Measurements from ENCODE around the gene ZNF677.
"Not testable (repeated sequence)": the region's sequence is repeated elsewhere in the genome, so short reads cannot be mapped to it uniquely, and the experiment has no call there.

Gene ZNF677

DNA sequence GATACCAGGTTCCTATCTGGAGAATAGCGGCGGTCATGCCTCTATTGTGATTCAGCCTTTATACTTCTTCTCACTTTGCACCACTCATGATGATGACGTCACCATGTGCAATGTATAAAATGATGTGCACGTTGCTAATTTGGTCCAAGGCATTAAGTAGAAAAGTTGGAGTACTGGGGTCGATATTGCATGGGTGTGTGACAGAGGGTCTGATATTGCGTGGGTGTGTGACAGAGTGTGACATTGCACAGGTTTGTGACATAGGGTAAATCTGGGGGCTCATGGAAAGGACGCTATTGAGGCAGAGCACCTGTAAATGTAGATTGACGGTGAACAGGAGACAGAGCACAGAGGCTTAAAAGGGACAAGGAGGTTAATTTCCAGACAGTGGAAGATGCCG is 17.4 kb upstream of the ZNF677 start:
- DNase-seq (ENCODE audit: low spot score), result no peak
- no peak overlapping the region for H3K27ac ChIP-seq
- TF ChIP-seq, protein P1, sequence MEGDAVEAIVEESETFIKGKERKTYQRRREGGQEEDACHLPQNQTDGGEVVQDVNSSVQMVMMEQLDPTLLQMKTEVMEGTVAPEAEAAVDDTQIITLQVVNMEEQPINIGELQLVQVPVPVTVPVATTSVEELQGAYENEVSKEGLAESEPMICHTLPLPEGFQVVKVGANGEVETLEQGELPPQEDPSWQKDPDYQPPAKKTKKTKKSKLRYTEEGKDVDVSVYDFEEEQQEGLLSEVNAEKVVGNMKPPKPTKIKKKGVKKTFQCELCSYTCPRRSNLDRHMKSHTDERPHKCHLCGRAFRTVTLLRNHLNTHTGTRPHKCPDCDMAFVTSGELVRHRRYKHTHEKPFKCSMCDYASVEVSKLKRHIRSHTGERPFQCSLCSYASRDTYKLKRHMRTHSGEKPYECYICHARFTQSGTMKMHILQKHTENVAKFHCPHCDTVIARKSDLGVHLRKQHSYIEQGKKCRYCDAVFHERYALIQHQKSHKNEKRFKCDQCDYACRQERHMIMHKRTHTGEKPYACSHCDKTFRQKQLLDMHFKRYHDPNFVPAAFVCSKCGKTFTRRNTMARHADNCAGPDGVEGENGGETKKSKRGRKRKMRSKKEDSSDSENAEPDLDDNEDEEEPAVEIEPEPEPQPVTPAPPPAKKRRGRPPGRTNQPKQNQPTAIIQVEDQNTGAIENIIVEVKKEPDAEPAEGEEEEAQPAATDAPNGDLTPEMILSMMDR (IDR thresholded peaks at IDR 0.05), result no peak
- no peak overlapping the region for H3K4me3 ChIP-seq

DNA sequence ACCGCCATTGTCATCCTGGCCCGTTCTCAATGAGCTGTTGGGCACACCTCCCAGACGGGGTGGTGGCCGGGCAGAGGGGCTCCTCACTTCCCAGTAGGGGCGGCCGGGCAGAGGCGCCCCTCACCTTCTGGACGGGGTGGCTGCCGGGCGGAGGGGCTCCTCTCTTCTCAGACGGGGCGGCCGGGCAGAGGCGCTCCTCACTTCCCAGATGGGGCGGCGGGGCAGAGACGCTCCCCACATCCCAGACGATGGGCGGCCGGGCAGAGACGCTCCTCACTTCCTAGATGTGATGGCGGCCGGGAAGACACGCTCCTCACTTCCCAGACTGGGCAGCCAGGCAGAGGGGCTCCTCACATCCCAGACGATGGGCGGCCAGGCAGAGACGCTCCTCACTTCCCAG is 15.2 kb upstream of the ZNF677 start:
- H3K27ac ChIP-seq; DNase-seq (ENCODE audit: low spot score); H3K4me3 ChIP-seq: not testable (repeated sequence)

DNA sequence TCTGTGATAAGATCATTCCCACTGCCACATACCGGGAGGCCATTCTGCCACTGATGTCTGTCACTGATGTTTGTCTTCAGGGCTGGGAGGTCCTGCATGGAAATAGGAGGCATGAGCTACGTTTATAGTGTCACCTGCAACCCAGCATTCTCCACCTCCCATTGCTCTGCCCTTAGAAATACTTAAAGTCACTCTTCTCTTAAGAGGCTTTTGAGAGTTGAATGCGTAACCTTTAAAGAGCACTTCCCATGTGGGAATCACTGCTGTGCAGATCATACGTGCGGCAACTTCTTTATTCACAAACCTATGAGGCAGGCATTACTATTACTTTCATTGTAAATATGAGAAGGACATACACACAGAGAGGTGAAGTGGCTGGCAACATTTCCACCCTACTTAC is 12.9 kb upstream of the ZNF677 start, which contains the start of gene VN1R4:
TSS of gene VN1R4 (minus strand) at position 101 of the 400 bp plus-strand sequence. CDS start at position 43, 58 bp downstream.
- DNase-seq (ENCODE audit: low spot score); H3K27ac ChIP-seq; H3K4me3 ChIP-seq: not testable (repeated sequence)

DNA sequence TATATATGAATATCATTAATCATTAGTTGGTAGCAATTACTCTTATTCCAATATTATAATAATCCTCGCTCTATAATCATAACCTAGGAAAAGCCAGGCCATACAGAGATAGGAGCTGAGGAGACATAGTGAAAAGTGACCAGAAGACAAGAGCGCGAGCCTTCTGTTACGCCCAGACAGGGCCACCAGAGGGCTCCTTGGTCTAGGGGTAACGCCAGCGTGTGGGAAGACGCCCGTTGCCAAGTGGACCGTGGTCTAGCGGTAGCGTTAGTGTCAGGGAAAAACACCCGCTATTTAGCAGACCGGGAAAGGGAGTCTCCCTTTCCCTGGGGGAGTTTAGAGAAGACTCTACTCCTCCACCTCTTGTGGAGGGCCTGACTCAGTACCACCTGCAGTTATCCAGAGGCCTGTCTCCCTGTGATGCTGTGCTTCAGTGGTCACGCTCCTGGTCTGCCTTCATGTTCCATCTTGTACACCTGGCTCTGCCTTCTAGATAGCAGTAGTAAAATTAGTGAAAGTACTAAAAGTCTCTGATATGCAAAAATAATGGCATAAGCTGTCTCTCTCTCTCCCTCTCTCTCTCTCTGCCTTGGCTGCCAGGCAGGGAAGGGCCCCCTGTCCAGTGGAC is 3.2 kb upstream of the ZNF677 start, which contains the start of gene VN1R2:
TSS of gene VN1R2 (plus strand) at position 578 of the 628 bp plus-strand sequence. CDS start 84 bp downstream, outside the sequence.
- H3K4me3 ChIP-seq; DNase-seq (ENCODE audit: low spot score); H3K27ac ChIP-seq: not testable (repeated sequence)

DNA sequence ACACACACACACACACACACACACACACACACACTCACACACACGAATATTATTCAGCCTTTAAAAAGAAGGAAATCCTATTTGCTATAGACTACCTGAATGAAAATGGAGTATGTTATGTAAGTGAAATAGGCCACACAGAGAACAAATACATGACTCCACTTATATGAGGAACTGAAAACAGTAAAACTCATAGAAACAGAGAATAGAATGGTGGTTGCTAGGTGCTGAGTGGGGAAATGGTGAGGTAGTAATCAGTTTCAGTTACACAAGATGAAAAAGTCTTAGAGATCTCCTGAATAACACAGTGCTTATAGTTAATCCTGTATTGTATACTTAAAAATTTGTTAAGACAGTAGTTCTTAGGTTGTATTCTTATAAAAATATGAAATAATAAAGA is 8.2 kb downstream of the ZNF677 start:
- TF ChIP-seq, protein P1 (IDR thresholded peaks at IDR 0.05), result no peak
- no peak for DNase-seq (ENCODE audit: low spot score)
- H3K4me3 ChIP-seq, result no peak overlapping the region

DNA sequence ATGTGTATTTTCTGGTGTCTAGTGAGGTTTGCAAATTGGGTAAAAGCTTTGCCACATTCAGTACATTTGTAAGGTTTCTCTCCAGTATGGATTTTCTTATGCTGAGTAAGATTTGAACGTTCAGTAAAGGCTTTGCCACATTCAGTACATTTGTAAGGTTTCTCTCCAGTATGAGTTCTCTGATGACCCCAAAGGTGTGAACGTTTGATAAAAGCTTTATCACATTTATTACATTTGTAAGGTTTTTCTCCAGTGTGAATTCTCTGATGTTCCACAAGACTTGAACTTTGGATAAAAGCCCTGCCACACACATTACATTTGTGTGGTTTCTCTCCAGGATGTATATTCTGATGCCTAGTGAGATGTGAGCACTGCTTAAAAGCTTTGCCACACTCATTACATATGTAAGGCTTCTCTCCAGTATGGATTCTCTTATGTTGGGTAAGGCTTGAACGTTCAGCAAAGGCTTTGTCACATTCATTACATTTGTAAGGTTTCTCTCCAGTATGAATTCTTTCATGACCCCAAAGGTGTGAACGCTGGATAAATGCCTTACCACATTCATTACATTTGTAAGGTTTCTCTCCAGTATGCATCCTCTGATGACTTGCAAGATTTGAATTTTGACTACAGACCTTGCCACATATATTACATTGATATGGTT is 17.4 kb downstream of the ZNF677 start:
- Histone ChIP-seq H3K4me3 (peak overlapping the region; percentile 19), H3K27ac (no peak overlapping the region)
- TF ChIP-seq, protein P1 (IDR thresholded peaks at IDR 0.05), result no peak
- no peak for DNase-seq (ENCODE audit: low spot score)

More for the DNA sequence above, 8.2 kb downstream of the ZNF677 start:
- no peak overlapping the region for H3K27ac ChIP-seq

DNA sequence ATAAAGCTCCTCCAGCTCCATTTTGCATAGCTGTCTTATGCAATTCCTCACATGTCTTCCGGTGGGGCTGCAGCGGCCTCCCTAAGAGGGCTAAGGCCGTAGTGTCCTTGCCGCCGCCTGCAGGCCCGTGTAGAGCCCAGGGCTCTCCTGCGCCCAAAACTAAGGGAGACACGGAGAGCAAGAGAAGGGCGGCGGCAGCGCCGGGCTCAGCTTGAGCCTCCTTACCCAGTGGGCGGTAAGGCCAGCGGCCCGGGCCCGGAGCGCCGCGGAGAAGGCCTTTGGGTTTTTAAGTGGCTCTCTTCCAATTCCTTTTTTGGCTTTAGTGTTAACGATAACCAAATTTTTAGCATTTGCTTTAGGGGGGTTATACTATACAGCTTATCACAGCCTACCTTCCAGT is 30.1 kb downstream of the ZNF677 start:
- Histone ChIP-seq H3K4me3 (no peak overlapping the region), H3K27ac (no peak overlapping the region)
- TF ChIP-seq, protein P1 (IDR thresholded peaks at IDR 0.05), result no peak
- DNase-seq (ENCODE audit: low spot score), result no peak

DNA sequence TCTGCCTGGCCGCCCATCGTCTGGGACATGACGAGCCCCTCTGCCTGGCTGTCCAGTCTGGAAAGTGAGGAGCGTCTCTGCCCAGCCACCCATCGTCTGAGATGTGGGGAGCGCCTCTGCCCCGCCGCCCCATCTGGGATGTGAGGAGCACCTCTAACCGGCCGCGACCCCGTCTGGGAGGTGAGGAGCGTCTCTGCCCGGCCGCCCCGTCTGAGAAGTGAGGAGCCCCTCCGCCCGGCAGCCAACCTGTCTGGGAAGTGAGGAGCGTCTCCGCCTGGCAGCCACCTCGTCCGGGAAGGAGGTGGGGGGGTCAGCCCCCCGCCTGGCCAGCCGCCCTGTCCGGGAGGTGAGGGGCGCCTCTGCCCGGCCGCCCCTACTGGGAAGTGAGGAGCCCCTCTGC is 32.0 kb downstream of the ZNF677 start:
- DNase-seq (ENCODE audit: low spot score); H3K4me3 ChIP-seq; H3K27ac ChIP-seq: not testable (repeated sequence)

DNA sequence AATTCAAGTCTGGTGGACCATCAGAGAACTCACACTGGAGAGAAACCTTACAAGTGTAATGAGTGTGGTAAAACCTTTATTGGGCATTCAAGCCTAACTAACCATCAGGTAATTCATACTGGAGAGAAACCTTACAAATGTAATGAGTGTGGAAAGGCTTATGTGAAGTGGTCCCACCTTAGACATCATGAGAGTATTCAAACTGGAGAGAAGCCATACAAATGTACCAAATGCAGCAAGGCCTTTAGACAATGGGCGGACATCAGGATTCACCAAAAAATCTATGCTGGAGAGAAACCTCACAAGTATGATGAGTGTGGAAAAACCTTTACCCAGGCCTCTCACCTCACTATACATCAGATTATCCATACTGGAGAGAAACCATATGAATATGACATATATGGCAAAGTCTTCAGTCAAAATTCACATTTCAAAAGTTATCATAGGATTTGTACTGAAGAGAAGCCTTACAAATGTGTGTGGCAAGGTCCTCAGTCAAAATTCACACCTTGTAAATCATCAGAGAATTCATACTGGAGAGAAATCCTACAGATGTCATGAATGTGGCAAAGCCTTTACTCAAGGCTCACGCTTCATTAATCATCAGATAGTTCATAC is 41.9 kb downstream of the ZNF677 start:
- H3K27ac ChIP-seq, result no peak overlapping the region
- no peak for DNase-seq (ENCODE audit: low spot score)
- TF ChIP-seq, protein P1 (IDR thresholded peaks at IDR 0.05), result no peak
- H3K4me3 ChIP-seq, result peak overlapping the region; percentile 15

DNA sequence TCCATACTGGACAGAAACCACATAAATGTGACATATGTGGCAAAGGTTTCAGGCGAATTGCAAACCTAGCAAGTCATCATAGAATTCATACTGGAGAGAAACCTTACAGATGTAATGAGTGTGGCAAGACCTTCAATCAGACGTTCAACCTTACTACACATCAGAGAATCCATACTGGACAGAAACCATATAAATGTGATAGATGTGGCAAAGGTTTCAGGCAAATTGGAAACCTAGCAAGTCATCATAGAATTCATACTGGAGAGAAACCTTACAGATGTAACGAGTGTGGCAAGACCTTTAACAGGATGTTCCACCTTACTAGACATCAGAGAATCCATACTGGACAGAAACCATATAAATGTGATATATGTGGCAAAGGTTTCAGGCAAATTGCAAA is 43.1 kb downstream of the ZNF677 start:
- not testable (repeated sequence) for H3K27ac ChIP-seq; DNase-seq (ENCODE audit: low spot score); H3K4me3 ChIP-seq
